ENCODE data around the gene NFATC2. TPM values are rescaled to one million over a fixed set of nuclear protein-coding genes. Genes with fewer than 3 reads are reported as not detected.
"Not testable (repeated sequence)": the region's sequence is repeated elsewhere in the genome, so short reads cannot be mapped to it uniquely, and the experiment has no call there.

NFATC2 gene
- polyA plus RNA-seq, 1 of the 3 experiments (the other 2 are of a cell fraction) = 0.36 TPM

DNA sequence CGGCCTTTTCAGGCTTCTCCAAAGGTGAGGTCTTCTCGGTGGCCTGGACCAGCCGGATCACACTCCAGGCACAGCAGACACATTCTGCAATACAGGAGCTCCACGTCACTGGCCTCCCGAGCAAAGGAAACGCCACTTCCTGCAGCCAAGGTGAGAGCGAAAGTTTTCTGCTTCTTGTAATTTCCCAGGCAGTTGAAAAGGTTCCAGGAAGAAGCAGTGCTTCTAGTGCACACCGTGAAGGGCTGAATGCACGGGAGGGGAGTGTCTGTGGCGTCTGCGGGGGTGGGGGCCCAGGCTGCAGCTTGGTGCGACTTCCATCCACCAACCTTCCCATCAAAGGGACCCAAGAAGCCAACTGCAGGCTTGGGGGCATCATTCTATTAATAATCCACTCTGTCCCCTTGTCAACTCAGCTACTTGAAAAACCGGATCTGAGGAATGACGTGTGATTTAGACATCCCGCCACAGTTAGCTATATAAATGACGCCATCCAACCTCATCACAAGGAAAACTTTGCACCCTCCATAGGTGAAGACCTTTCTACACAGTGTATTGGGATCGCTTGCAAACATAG lies 61.1 kb downstream of the NFATC2 start:
- POLR2A ChIA-PET = no interaction called here
- Histone ChIP-seq H3K9me3 (peaks cover 4% of the 10 kb centered on the region), H3K27me3 (ENCODE audit: insufficient read depth) (no peaks in the 10 kb centered on the region), H3K79me2 (ENCODE audit: insufficient read depth) (no peaks in the 10 kb centered on the region), H3K27ac (ENCODE audit: low read depth in 2 of 2, low read length in 1 of 2) (no peak overlapping the region), H3K9me2 (no peaks in the 10 kb centered on the region), H3K4me1 (ENCODE audit: control insufficient read depth in 1 of 2, insufficient read depth in 2 of 2, low read depth in 1 of 2, low read length in 1 of 2) (peaks cover 0 to 5% of the 10 kb centered on the region in 2 experiments; a peak in 1 of 4 replicates), H3K36me3 (replicated peaks in 1 of 2; ENCODE audit: control insufficient read depth in 1 of 2, insufficient read depth in 2 of 2, low read length in 1 of 2) (no peaks in the 10 kb centered on the region), H3F3A (replicated peaks; ENCODE audit: insufficient read depth) (no peaks in the 10 kb centered on the region), H4K20me1 (ENCODE audit: insufficient read depth) (no peaks in the 10 kb centered on the region), H3K9ac (no peak overlapping the region), H2AFZ (ENCODE audit: low read depth) (no peak overlapping the region), H3K4me2 (no peak overlapping the region), H3K4me3 (ENCODE audit: low read depth in 2 of 2, low read length in 1 of 2) (no peak overlapping the region)
- no peak for DNase-seq
- TF ChIP-seq, protein P1, sequence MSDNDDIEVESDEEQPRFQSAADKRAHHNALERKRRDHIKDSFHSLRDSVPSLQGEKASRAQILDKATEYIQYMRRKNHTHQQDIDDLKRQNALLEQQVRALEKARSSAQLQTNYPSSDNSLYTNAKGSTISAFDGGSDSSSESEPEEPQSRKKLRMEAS (IDR thresholded peaks at IDR 0.05; ENCODE audit: low read depth) = no peak
- TF ChIP-seq SIN3A (IDR thresholded peaks at IDR 0.05; ENCODE audit: borderline replicate concordance, low read depth, low read length) (no peak), GABPA (IDR thresholded peaks at IDR 0.05; ENCODE audit: low read depth) (no peak), TEAD4 (IDR thresholded peaks at IDR 0.05; ENCODE audit: borderline replicate concordance, insufficient read depth) (no peak), ELF1 (IDR thresholded peaks at IDR 0.05) (no peak), RCOR1 (IDR thresholded peaks at IDR 0.05; ENCODE audit: low read length) (no peak), CHD2 (IDR thresholded peaks at IDR 0.05; ENCODE audit: low read length, partially characterized antibody) (no peak)
- WGBS (ENCODE audit: low lambda C conversion rate) = 85% methylated on average over 15 of the region's 17 CpGs
- CTCF ChIA-PET = interaction anchor here (0.8 to 2.0 kb wide), 2 partner anchors 12 to 60 kb away, joined by 3 to 6 read pairs; no protein-coding TSS in a partner anchor

GRCh38 chr20:51480507-51481270 lies 61.8 kb downstream of the NFATC2 start:
- no peak for DNase-seq
- Histone ChIP-seq H3K4me3 (ENCODE audit: low read depth in 2 of 2, low read length in 1 of 2) (no peak overlapping the region), H3K36me3 (replicated peaks in 1 of 2; ENCODE audit: control insufficient read depth in 1 of 2, insufficient read depth in 2 of 2, low read length in 1 of 2) (no peaks in the 10 kb centered on the region), H4K20me1 (ENCODE audit: insufficient read depth) (no peaks in the 10 kb centered on the region), H3K27ac (ENCODE audit: low read depth in 2 of 2, low read length in 1 of 2) (no peak overlapping the region), H3K9me2 (no peaks in the 10 kb centered on the region), H3K4me2 (no peak overlapping the region), H3K9ac (no peak overlapping the region), H3K27me3 (ENCODE audit: insufficient read depth) (no peaks in the 10 kb centered on the region), H2AFZ (ENCODE audit: low read depth) (no peak overlapping the region), H3K79me2 (ENCODE audit: insufficient read depth) (no peaks in the 10 kb centered on the region), H3F3A (replicated peaks; ENCODE audit: insufficient read depth) (no peaks in the 10 kb centered on the region), H3K9me3 (peaks cover 4% of the 10 kb centered on the region), H3K4me1 (ENCODE audit: control insufficient read depth in 1 of 2, insufficient read depth in 2 of 2, low read depth in 1 of 2, low read length in 1 of 2) (peaks cover 0 to 5% of the 10 kb centered on the region in 2 experiments; a peak in 1 of 4 replicates)
- no peak for TF ChIP-seq FOXM1 (IDR thresholded peaks at IDR 0.05; ENCODE audit: low read depth)
- TF ChIP-seq FOSL2 (IDR thresholded peaks at IDR 0.05; ENCODE audit: borderline replicate concordance, low read depth) = no peak
- TF ChIP-seq, protein P2, sequence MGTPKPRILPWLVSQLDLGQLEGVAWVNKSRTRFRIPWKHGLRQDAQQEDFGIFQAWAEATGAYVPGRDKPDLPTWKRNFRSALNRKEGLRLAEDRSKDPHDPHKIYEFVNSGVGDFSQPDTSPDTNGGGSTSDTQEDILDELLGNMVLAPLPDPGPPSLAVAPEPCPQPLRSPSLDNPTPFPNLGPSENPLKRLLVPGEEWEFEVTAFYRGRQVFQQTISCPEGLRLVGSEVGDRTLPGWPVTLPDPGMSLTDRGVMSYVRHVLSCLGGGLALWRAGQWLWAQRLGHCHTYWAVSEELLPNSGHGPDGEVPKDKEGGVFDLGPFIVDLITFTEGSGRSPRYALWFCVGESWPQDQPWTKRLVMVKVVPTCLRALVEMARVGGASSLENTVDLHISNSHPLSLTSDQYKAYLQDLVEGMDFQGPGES (IDR thresholded peaks at IDR 0.05; ENCODE audit: low read depth, low read length) = no peak
- TF ChIP-seq, protein P3, sequence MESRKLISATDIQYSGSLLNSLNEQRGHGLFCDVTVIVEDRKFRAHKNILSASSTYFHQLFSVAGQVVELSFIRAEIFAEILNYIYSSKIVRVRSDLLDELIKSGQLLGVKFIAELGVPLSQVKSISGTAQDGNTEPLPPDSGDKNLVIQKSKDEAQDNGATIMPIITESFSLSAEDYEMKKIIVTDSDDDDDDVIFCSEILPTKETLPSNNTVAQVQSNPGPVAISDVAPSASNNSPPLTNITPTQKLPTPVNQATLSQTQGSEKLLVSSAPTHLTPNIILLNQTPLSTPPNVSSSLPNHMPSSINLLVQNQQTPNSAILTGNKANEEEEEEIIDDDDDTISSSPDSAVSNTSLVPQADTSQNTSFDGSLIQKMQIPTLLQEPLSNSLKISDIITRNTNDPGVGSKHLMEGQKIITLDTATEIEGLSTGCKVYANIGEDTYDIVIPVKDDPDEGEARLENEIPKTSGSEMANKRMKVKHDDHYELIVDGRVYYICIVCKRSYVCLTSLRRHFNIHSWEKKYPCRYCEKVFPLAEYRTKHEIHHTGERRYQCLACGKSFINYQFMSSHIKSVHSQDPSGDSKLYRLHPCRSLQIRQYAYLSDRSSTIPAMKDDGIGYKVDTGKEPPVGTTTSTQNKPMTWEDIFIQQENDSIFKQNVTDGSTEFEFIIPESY (IDR thresholded peaks at IDR 0.05; ENCODE audit: borderline replicate concordance, low read depth) = no peak
- TF ChIP-seq RFX5 (IDR thresholded peaks at IDR 0.05; ENCODE audit: low read length) = no peak
- TF ChIP-seq NRF1 (IDR thresholded peaks at IDR 0.05; ENCODE audit: low read depth, low read length) = no peak
- TF ChIP-seq CHD2 (IDR thresholded peaks at IDR 0.05; ENCODE audit: low read length, partially characterized antibody) = no peak
- CTCF ChIA-PET = interaction anchor here (2.0 kb wide), 1 partner anchor 13 kb away, joined by 6 read pairs; no protein-coding TSS in a partner anchor
- WGBS (ENCODE audit: low lambda C conversion rate) = 86% methylated on average over 13 of the region's 14 CpGs
- POLR2A ChIA-PET = no interaction called here

DNA sequence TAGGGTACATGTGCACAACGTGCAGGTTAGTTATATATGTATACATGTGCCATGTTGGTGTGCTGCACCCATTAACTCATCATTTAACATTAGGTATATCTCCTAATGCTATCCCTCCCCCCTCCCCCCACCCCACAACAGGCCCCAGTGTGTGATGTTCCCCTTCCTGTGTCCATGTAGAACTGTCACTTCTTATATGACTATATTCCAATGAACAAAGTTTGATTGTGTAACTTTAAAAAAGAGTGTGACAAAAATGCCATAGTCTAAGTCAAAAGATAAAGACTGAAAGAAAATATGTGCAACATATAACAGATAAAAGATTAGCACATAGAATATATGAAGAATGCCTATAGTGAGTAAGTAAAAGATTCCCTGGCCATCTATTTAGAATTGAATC lies 66.4 kb downstream of the NFATC2 start:
- H3K9me3 ChIP-seq; H3K79me2 ChIP-seq (ENCODE audit: insufficient read depth); H3K36me3 ChIP-seq (replicated peaks in 1 of 2; ENCODE audit: control insufficient read depth in 1 of 2, insufficient read depth in 2 of 2, low read length in 1 of 2); H3K9me2 ChIP-seq; H3K4me3 ChIP-seq (ENCODE audit: low read depth in 2 of 2, low read length in 1 of 2); H3K27ac ChIP-seq (ENCODE audit: low read depth in 2 of 2, low read length in 1 of 2); H3K27me3 ChIP-seq (ENCODE audit: insufficient read depth); H3K9ac ChIP-seq; POLR2A ChIA-PET; CTCF ChIA-PET; DNase-seq; H3K4me2 ChIP-seq; H3F3A ChIP-seq (replicated peaks; ENCODE audit: insufficient read depth); H2AFZ ChIP-seq (ENCODE audit: low read depth); H4K20me1 ChIP-seq (ENCODE audit: insufficient read depth); H3K4me1 ChIP-seq (ENCODE audit: control insufficient read depth in 1 of 2, insufficient read depth in 2 of 2, low read depth in 1 of 2, low read length in 1 of 2): not testable (repeated sequence)
- 92% methylated on average over 1 of the region's 1 CpG for WGBS (ENCODE audit: low lambda C conversion rate)
